Astrocyte of the spinal cord (primary cell): ENCODE results near the gene HEXIM2.

Experiments
- DNase-seq: peaks from one replicate; pipeline ENCODE4 v3.0.0; 2011; ENCODE audit warnings: low read depth, low spot score
- H3K4me3 ChIP-seq: 2 replicates; pipeline ENCODE4 v1.5.1; 2011; ENCODE audit warnings: low read depth, mild to moderate bottlenecking, low read length, moderate library complexity
- CTCF ChIP-seq: IDR thresholded peaks from 2 replicates; pipeline ENCODE4 v1.5.1; 2012; ENCODE audit warnings: low read depth, mild to moderate bottlenecking, low read length, inconsistent platforms
- in situ Hi-C: cut with HindIII; loops from 2 replicates; pipeline ENCODE4 v1.10.0; 2017; ENCODE audit warnings: low sequenced_read_pairs

Gene HEXIM2

GRCh38 chr17:45127548-45128300, 34.0 kb upstream of the HEXIM2 start:
- peak; percentile 46 for DNase-seq
- in situ Hi-C loops, result no loop called here
- no peak for TF ChIP-seq CTCF
- H3K4me3 ChIP-seq, result no peak overlapping the region

GRCh38 chr17:45128331-45128730, 33.3 kb upstream of the HEXIM2 start:
- DNase-seq, result no peak
- in situ Hi-C loops, result no loop called here
- H3K4me3 ChIP-seq, result no peak overlapping the region
- TF ChIP-seq CTCF, result no peak

GRCh38 chr17:45128989-45129388, 32.7 kb upstream of the HEXIM2 start:
- in situ Hi-C loops, result no loop called here
- no peak for TF ChIP-seq CTCF
- no peak for DNase-seq
- no peak overlapping the region for H3K4me3 ChIP-seq

- no peak overlapping the region for H3K4me3 ChIP-seq
- in situ Hi-C loops, result no loop called here
- no peak for DNase-seq
Observed at GRCh38 chr17:45129426-45129939, 32.2 kb upstream of the HEXIM2 start.

GRCh38 chr17:45129940-45130680, 31.6 kb upstream of the HEXIM2 start:
- in situ Hi-C loops, result no loop called here
- TF ChIP-seq CTCF, result no peak
- no peak overlapping the region for H3K4me3 ChIP-seq
- no peak for DNase-seq

More at GRCh38 chr17:45129426-45129939, 32.2 kb upstream of the HEXIM2 start:
- no peak for TF ChIP-seq CTCF

GRCh38 chr17:45130681-45131615, 30.7 kb upstream of the HEXIM2 start:
- DNase-seq, result no peak
- no peak for TF ChIP-seq CTCF
- in situ Hi-C loops, result no loop called here
- H3K4me3 ChIP-seq, result peak overlapping the region; percentile 87
